ENCODE results near the gene CBLB.

CBLB gene

GRCh38 chr3:105610473-105610872, 258.3 kb downstream of the CBLB start:
- no peak for DNase-seq

GRCh38 chr3:105608623-105609022, 260.2 kb downstream of the CBLB start:
- no peak for DNase-seq

GRCh38 chr3:105606016-105606415, 262.8 kb downstream of the CBLB start:
- DNase-seq, result no peak

Measured in NCI-H1694 treated with DMSO at 0.1 percent for 48 hours (cell line).